ENCODE data around the gene WSCD2. TPM values are rescaled to one million over a fixed set of nuclear protein-coding genes. Genes with fewer than 3 reads are reported as not detected.

The WSCD2 gene
- total RNA-seq, 2 donors from 2014 or later, result 6.5 to 6.7 TPM

DNA sequence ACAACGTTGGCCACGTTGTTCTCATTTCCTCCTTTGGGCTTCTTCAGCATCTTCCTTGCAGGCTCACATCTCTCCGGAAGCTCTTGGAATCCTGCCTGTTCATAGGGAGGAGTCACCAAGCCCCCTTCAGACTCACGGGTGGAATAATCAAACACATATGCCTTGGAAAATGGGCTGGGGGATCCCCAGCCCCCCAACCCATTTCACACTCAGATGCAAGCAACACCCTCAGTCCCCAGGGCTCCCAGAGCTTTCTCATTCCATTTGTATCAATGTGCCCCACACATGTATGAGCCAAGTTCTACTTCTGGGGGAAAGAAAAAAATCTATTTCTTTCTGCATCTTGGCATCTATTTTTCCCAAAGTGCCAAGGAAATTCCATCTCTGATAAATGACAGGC, 33.1 kb downstream of the WSCD2 start:
- 48% methylated on average over 4 of the region's 4 CpGs for WGBS
- no peak for TF ChIP-seq POLR2AphosphoS5 (IDR thresholded peaks at IDR 0.05)
- TF ChIP-seq, protein P1, sequence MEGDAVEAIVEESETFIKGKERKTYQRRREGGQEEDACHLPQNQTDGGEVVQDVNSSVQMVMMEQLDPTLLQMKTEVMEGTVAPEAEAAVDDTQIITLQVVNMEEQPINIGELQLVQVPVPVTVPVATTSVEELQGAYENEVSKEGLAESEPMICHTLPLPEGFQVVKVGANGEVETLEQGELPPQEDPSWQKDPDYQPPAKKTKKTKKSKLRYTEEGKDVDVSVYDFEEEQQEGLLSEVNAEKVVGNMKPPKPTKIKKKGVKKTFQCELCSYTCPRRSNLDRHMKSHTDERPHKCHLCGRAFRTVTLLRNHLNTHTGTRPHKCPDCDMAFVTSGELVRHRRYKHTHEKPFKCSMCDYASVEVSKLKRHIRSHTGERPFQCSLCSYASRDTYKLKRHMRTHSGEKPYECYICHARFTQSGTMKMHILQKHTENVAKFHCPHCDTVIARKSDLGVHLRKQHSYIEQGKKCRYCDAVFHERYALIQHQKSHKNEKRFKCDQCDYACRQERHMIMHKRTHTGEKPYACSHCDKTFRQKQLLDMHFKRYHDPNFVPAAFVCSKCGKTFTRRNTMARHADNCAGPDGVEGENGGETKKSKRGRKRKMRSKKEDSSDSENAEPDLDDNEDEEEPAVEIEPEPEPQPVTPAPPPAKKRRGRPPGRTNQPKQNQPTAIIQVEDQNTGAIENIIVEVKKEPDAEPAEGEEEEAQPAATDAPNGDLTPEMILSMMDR (IDR thresholded peaks at IDR 0.05), result no peak
- no peak for TF ChIP-seq POLR2A (IDR thresholded peaks at IDR 0.05)
- H3K9me3 ChIP-seq, result no peaks in the 10 kb centered on the region
- H3K4me3 ChIP-seq, result no peak overlapping the region
- no peak overlapping the region for H3K27ac ChIP-seq
- no peaks in the 10 kb centered on the region for H3K27me3 ChIP-seq (replicated peaks; ENCODE audit: insufficient read depth)
- H3K36me3 ChIP-seq, result no peaks in the 10 kb centered on the region
- no peaks in the 10 kb centered on the region for H3K4me1 ChIP-seq (replicated peaks)
- intact Hi-C loops (cut with DNase I), result no loop called here
- DNase-seq (ENCODE audit: low spot score), result no peak

DNA sequence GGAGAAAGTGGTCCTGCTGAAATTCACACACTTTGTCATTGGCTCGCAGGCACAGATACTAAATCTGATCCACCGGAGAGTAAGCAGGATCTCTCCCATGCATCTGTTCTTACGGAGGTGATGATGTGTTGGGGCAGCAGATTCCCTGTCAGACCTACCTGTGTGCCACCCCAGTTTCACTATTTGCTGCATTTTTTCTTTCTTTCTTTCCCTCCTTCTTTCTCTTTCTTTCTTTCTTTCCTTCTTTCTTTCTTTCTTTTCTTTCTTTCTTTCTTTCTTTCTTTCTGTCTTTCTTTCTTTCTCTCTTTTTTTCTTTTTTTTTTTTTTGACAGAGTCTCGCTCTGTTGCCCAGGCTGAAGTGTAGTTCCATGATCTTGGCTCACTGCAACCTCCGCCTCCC, 37.4 kb downstream of the WSCD2 start:
- H3K27ac ChIP-seq, result no peak overlapping the region
- no peak for DNase-seq (ENCODE audit: low spot score)
- TF ChIP-seq POLR2AphosphoS5 (IDR thresholded peaks at IDR 0.05) (no peak), POLR2A (IDR thresholded peaks at IDR 0.05) (no peak)
- TF ChIP-seq, protein P1 (IDR thresholded peaks at IDR 0.05), result no peak
- intact Hi-C loops (cut with DNase I), result no loop called here
- H3K4me1 ChIP-seq (replicated peaks), result no peaks in the 10 kb centered on the region
- no peak overlapping the region for H3K4me3 ChIP-seq
- no peaks in the 10 kb centered on the region for H3K27me3 ChIP-seq (replicated peaks; ENCODE audit: insufficient read depth)
- H3K9me3 ChIP-seq, result no peaks in the 10 kb centered on the region
- WGBS, result 63% methylated on average over 5 of the region's 5 CpGs
- no peaks in the 10 kb centered on the region for H3K36me3 ChIP-seq

DNA sequence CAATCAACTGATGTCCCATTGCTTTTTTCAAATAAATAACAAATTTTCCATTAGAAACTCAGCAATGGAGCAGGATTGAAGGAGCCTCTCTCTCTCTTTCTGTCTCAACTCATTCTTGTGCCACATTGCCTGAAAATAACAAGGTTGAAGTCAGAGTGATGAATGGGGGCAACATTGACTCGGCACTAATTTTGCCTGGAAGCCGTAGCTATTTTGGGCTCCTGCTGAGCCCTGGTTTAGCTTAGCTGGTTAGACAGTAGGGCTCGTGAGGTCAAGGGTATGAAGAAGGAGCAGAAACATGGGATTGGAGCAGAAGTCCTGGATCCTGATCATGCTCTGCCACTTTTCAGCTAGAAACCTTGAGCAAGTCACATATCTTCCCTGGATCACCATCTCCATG, 38.9 kb downstream of the WSCD2 start:
- intact Hi-C loops (cut with DNase I), result no loop called here
- no peak for TF ChIP-seq POLR2A (IDR thresholded peaks at IDR 0.05)
- TF ChIP-seq, protein P1 (IDR thresholded peaks at IDR 0.05), result no peak
- TF ChIP-seq POLR2AphosphoS5 (IDR thresholded peaks at IDR 0.05), result no peak
- no peaks in the 10 kb centered on the region for H3K9me3 ChIP-seq
- no peaks in the 10 kb centered on the region for H3K4me1 ChIP-seq (replicated peaks)
- H3K27me3 ChIP-seq (replicated peaks; ENCODE audit: insufficient read depth), result no peaks in the 10 kb centered on the region
- no peak overlapping the region for H3K27ac ChIP-seq
- 86% methylated on average over 3 of the region's 3 CpGs for WGBS
- H3K4me3 ChIP-seq, result no peak overlapping the region
- H3K36me3 ChIP-seq, result no peaks in the 10 kb centered on the region
- no peak for DNase-seq (ENCODE audit: low spot score)

DNA sequence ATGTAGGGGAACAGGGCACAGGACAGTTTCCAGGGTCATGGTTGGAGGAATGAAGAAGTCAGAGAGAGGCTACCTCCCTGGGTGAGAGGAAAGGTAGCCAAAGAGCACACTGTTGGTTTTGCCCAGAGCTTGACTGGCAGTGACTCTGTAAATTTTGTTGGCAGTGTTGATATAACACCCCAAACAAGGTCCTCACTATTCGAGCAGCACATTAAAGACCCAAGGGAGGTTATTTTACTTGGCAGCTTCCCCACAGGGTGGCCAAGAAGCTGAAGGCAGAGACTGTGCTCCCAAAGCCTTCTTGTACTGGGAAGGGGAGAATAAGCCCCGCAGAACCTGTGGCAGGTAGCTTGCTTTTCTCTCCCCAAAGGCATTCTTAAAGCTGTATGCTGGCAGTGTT, 40.6 kb downstream of the WSCD2 start:
- Histone ChIP-seq H3K9me3 (no peaks in the 10 kb centered on the region), H3K4me1 (replicated peaks) (no peaks in the 10 kb centered on the region), H3K27ac (no peak overlapping the region), H3K36me3 (no peaks in the 10 kb centered on the region), H3K4me3 (no peak overlapping the region), H3K27me3 (replicated peaks; ENCODE audit: insufficient read depth) (no peaks in the 10 kb centered on the region)
- intact Hi-C loops (cut with DNase I), result no loop called here
- WGBS, result 18% methylated on average over 2 of the region's 2 CpGs
- no peak for DNase-seq (ENCODE audit: low spot score)
- TF ChIP-seq POLR2AphosphoS5 (IDR thresholded peaks at IDR 0.05) (no peak), POLR2A (IDR thresholded peaks at IDR 0.05) (no peak)
- TF ChIP-seq, protein P1 (IDR thresholded peaks at IDR 0.05), result no peak

DNA sequence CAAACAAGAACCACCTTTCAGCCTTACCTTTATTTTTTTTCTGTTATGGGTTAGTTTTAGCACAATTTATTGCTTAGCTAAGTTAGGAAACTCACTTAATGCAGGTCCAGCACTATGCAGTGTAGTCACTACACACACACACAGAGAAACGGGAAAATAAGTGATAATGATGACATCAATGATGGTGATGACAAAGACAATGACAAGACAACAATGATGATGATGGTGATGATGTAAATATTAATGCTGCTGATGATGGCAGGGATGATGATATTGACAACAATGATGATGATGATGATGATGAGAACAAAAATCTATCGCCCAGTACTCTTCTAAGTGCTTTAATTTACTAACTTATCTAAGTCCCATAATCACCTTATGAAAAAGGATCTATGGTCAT, 41.1 kb downstream of the WSCD2 start:
- TF ChIP-seq POLR2AphosphoS5 (IDR thresholded peaks at IDR 0.05), result no peak
- no peak for TF ChIP-seq POLR2A (IDR thresholded peaks at IDR 0.05)
- no peaks in the 10 kb centered on the region for H3K4me1 ChIP-seq (replicated peaks)
- H3K4me3 ChIP-seq, result no peak overlapping the region
- H3K27ac ChIP-seq, result no peak overlapping the region
- H3K9me3 ChIP-seq, result no peaks in the 10 kb centered on the region
- 76% methylated on average over 2 of the region's 2 CpGs for WGBS
- no peak for DNase-seq (ENCODE audit: low spot score)
- no peaks in the 10 kb centered on the region for H3K36me3 ChIP-seq
- intact Hi-C loops (cut with DNase I), result no loop called here
- no peaks in the 10 kb centered on the region for H3K27me3 ChIP-seq (replicated peaks; ENCODE audit: insufficient read depth)

All from prostate gland (tissue), 2 donors.